NCI-H748 (cell line): ENCODE results near the gene NEB.
"Not testable (repeated sequence)": the region's sequence is repeated elsewhere in the genome, so short reads cannot be mapped to it uniquely, and the experiment has no call there.

Experiments
- DNase-seq: peaks from one replicate; lab custom pipeline; 2025; ENCODE audit not compliant: unreplicated experiment; lab: John Stamatoyannopoulos, UW

The NEB gene

GRCh38 chr2:151655663-151656398, 78.4 kb downstream of the NEB start:
- no peak for DNase-seq

GRCh38 chr2:151654891-151655290, 79.4 kb downstream of the NEB start:
- DNase-seq: no peak

- no peak for DNase-seq
Measured at GRCh38 chr2:151654085-151654484, 80.2 kb downstream of the NEB start.

- no peak for DNase-seq
Measured at GRCh38 chr2:151651274-151651673, 83.0 kb downstream of the NEB start.

GRCh38 chr2:151650456-151650855, 83.8 kb downstream of the NEB start:
- no peak for DNase-seq

- no peak for DNase-seq
Measured at GRCh38 chr2:151649966-151650365, 84.3 kb downstream of the NEB start.

- DNase-seq: no peak
Measured at GRCh38 chr2:151649400-151649799, 84.9 kb downstream of the NEB start.

- DNase-seq: not testable (repeated sequence)
Measured at GRCh38 chr2:151646512-151646911, 87.8 kb downstream of the NEB start.

GRCh38 chr2:151644580-151644979, 89.7 kb downstream of the NEB start:
- no peak for DNase-seq

GRCh38 chr2:151641895-151642294, 92.4 kb downstream of the NEB start:
- not testable (repeated sequence) for DNase-seq

- DNase-seq: no peak
Measured at GRCh38 chr2:151640087-151640486, 94.2 kb downstream of the NEB start.

GRCh38 chr2:151638990-151639389, 95.3 kb downstream of the NEB start:
- DNase-seq: no peak

GRCh38 chr2:151638191-151638933, 95.9 kb downstream of the NEB start:
- peak; percentile 55 for DNase-seq

- DNase-seq: no peak
Measured at GRCh38 chr2:151637271-151637781, 97.0 kb downstream of the NEB start.

- no peak for DNase-seq
Measured at GRCh38 chr2:151634736-151635467, 99.4 kb downstream of the NEB start.

- peak; percentile 6 for DNase-seq
Measured at GRCh38 chr2:151632993-151633565, 101.2 kb downstream of the NEB start.

- no peak for DNase-seq
Measured at GRCh38 chr2:151630372-151630771, 103.9 kb downstream of the NEB start.

GRCh38 chr2:151627353-151627752, 106.9 kb downstream of the NEB start:
- DNase-seq: peak; percentile 7

- DNase-seq: no peak
Measured at GRCh38 chr2:151624271-151624670, 110.0 kb downstream of the NEB start.

GRCh38 chr2:151623631-151624030, 110.6 kb downstream of the NEB start:
- DNase-seq: no peak

- no peak for DNase-seq
Measured at GRCh38 chr2:151620761-151621160, 113.5 kb downstream of the NEB start.
